Daoy (cell line): Measurements from ENCODE around the gene RGS12. TPM values are rescaled to one million over a fixed set of nuclear protein-coding genes. Genes with fewer than 3 reads are reported as not detected.
"Not testable (repeated sequence)": the region's sequence is repeated elsewhere in the genome, so short reads cannot be mapped to it uniquely, and the experiment has no call there.

Experiments
- DNase-seq: peaks from one replicate; pipeline ENCODE4 v3.0.0-alpha.2; 2015; ENCODE audit warnings: low read depth
- total RNA-seq: library from RNA; depleted of rRNA; stranded (reverse); fragments of >200 nt; shearing (Covaris generic); gene quantifications from 2 replicates; pipeline ENCODE4 v1.2.3, GENCODE V29; 2014

Gene RGS12
- total RNA-seq, 1 experiment from 2014 or later = 15.1 TPM

- DNase-seq = no peak
Observed at GRCh38 chr4:3297066-3297859, 4.4 kb downstream of the RGS12 start.

GRCh38 chr4:3299122-3299975 is 6.5 kb downstream of the RGS12 start:
- DNase-seq = no peak

DNA sequence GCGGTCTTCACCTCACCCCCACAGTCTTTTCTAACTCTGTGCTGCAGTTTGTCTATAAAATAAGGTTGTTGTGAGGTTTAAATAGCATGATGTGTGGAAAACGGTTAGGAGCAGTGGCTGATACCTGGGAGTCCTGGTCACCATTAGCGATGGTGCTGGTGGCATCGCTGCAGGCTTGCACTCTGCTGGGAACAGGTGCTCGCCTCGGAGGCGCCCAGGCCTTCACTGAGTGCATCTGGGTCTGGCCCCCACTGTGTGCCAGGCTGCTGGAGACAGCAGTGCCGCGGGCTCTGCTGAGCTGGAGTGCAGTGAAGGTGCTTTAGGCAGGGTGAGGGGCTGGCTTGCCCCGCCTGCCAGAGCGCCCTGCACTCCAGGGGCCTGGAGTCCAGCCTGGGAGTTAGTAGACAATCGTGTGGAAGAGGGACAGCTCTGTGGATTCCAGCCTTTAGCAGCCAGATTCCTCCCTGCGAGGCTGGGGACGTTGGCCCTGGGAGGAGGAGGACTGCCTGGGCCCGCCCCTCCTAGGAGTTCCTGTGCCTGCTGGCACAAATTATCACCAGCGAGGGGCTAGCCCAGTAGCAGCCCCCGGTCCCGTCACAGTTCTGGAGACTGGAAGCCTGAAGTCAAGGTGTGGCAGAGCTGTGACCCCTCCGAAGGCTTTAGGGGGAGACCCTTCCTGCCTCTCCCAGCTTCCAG is 7.3 kb downstream of the RGS12 start:
- no peak for DNase-seq

DNA sequence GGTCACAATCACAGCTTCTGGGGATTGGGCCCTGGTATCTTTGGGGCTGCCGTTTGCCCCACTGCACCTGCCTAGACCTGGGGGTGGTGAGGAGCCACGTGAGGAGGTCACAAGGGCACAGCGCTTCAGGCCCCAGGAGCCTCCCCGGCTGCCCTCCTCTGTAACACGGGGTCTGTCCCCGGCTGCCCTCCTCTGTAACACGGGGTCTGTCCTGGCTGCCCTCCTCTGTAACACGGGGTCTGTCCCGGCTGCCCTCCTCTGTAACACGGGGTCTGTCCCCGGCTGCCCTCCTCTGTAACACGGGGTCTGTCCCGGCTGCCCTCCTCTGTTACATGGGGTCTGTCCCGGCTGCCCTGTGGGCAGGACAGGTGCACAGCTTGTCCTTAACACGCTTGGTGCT is 8.1 kb downstream of the RGS12 start:
- DNase-seq = not testable (repeated sequence)

DNA sequence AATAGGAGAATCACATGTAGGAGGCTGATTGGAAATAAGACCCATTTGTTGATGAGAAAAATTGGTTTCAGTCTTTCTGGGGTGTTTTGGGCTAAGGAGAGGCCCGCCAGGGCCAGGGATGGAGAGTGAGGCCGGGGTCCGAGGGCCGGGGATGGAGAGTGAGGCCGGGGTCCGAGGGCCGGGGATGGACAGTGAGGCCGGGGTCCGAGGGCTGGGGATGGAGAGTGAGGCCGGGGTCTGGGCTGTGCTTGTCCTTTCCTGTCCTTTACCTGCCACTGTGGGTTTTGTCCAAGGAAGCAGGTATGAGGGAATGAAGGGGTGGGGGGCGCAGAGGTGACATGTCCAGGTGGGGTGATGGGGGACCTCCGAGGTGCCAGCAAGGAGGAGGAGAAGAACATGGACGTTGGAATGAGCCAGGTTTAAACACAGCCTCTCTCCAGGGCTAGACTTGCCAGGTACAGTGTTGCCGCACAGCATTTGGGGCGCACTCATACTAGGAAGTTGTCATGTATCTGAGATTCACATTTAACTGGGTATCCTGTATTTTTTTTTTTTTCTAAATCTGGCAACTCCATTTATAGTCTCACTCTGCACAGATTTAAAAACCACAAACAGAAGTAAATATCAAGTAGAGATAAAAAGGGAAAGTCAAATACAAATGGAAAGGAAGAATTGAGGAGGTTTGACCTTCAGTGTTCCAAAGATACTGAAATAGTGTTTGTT is 8.8 kb downstream of the RGS12 start:
- no peak for DNase-seq

GRCh38 chr4:3302173-3302785 is 9.5 kb downstream of the RGS12 start:
- no peak for DNase-seq

DNA sequence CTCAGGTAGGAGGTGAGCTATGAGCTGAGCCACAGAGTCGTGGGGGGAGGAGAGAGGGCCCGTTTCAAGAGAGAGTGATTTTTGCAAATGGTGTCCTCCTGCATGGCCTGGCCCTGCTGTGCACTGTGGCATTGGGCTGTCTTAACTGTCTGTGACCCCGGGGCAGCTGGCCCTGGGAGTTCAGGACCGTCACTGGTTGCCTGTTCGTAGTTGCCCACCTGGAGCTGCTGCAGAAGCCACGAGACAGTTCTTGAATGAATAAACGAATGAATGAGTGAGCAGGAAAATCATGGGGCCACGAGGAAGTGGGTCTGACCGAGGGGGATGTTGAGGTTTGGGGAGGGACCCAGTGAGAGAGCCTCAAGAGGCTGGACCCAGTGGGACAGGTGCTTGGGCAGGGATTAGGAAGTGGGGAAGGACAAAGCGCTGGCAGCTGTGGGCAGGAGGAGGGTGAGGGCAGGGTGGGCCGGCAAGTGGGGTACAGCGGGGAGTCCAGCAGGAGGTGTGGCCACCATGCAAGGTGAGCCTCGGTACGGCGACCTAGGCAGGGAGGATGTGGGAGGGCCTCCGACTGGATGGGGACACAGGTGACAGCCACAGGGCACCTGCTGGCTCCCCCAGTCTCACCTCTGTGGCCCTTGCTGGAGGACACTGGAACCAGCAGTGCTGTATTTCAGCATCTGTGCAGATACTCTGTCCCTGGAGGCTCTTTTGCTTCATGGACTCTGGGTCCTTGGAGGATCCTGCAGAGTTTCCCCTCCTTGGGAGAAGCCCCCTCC is 10.2 kb downstream of the RGS12 start:
- DNase-seq = no peak

DNA sequence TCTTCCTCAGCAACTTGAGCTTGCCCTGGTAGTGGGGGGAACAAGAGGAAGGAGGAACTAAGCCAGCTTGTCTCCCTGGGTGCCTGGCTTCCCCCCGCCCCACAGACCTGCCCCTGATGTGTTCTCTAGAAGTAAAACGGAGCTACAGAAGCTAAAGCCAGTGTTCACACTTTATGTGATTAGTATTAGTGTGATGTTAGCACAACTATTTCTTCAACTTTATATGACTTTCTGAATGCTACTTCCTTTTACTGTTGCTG is 10.7 kb downstream of the RGS12 start:
- DNase-seq = no peak

GRCh38 chr4:3303923-3304710 is 11.3 kb downstream of the RGS12 start:
- no peak for DNase-seq

DNA sequence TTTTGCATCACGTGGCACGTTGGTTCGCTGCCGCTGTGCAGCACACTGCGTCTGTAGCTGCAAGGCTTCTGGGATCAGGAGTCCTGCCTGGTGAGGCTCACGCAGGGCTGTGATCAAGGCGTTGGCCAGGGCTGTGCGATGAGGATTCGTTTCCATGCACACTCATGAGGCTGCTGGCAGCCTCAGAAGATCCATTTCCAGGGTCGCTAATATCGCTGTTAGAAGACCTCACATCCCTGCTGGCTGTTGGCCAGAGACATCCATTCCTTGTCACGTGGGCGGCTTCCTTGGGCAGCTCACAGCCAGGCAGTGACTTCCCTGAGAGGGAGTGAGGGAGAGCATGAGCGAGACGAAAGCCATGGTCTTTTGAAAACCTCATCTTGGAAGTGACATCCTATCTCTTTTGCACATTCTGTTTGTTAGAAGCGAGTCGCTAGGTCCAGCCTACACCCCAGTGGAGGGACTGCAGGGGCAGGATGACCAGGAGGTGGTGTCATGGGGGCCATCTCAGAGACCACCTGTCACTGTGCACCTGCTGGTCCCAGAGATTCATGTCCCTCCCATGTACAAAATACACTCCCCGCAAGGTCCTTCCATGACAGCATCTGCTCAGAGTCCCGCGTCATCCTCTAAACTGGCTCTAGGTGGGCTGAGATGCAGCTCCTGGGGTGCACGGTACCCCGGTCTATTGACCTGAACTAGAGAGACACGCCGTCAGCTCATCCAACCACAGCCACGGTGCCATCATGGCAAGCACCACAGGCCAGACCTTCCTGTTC is 12.2 kb downstream of the RGS12 start:
- no peak for DNase-seq

- no peak for DNase-seq
Observed at GRCh38 chr4:3305610-3306371, 13.0 kb downstream of the RGS12 start.

GRCh38 chr4:3306450-3306849 is 13.6 kb downstream of the RGS12 start:
- DNase-seq = no peak

DNA sequence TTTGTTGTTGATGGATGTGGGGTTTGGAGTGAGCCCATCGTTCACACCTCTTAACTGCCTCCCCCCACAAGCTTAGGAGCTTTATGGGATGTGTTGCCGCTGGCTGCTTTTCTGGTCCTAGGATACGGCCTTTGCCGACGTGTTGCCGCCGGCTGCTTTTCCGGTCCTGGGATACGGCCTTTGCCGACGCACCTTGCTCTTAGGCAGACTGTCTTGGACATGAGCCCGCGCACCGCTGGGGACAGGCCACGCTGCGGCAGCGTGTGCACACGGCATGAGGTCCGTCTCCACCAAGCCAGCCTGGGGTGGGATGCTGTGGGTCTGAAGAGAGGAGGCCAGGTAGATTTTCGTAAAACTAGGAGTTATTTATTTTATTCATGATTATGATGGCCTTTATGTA is 14.2 kb downstream of the RGS12 start:
- DNase-seq = no peak

DNA sequence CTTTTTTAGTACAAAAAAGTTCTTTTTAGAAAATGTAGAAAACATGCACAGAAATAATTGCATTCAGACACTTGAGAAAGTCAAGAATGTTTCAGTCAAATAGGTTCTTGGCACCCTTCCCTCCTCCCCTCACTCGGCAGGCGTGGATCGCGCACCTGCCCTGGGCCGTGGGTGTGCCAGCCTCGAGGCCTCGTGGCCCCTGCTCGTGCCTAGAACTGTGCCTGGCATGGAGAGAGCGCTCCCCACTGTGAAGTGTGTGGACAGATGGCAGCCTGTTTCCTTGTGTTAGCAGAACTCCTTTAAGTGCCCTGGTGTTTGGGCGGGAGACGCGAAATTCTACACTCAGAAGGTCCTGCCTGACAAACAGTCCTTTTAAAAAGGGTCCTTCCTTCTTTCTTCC is 14.7 kb downstream of the RGS12 start:
- DNase-seq = no peak

- DNase-seq = no peak
Observed at GRCh38 chr4:3307891-3308575, 15.2 kb downstream of the RGS12 start.

- DNase-seq = no peak
Observed at GRCh38 chr4:3308691-3309090, 15.9 kb downstream of the RGS12 start.

- no peak for DNase-seq
Observed at GRCh38 chr4:3310301-3311094, 17.7 kb downstream of the RGS12 start.
